Pancreas (tissue), 10 donors: ENCODE results near the gene ADAD1. TPM values are rescaled to one million over a fixed set of nuclear protein-coding genes. Genes with fewer than 3 reads are reported as not detected.

Experiments
- ATAC-seq, 4 donors: fragments of 200-7000 bp; cut with Tn5 transposase; one replicate each; pipeline versions ENCODE4 v1.8.0 to v1.9.1; 2020; ENCODE audit warnings: mild to moderate bottlenecking in 4 of 4, moderate library complexity in 4 of 4
- DNase-seq, 6 donors: peaks; one replicate each; pipeline ENCODE4 v3.0.0-alpha.2; 2020
- FAIRE-seq: peaks from 2 replicates; lab custom pipeline; 2012; peaks lifted over from hg19 to GRCh38; lab: Jason Lieb, UNC
- H3K27ac ChIP-seq, 4 donors: fragments of 200-600 bp; sonication (generic); 1 replicate in 3 of 4; 2 replicates in 1 of 4; pipeline versions ENCODE4 v1.5.0 to v1.8.0; 2020
- H3K27me3 ChIP-seq, 4 donors: fragments of 200-600 bp; one replicate each; pipeline ENCODE4 v1.8.0; 2021
- H3K36me3 ChIP-seq, 3 donors: fragments of 200-600 bp; sonication (generic) in 1 of 3; one replicate each; pipeline versions ENCODE4 v1.5.0 to v1.8.0; 2020 to 2021
- H3K4me1 ChIP-seq, 3 donors: fragments of 200-600 bp; one replicate each; pipeline ENCODE4 v1.8.0; 2021
- H3K4me3 ChIP-seq, 4 donors: fragments of 200-600 bp; sonication (generic) in 2 of 4; one replicate each; pipeline versions ENCODE4 v1.5.0 to v1.8.0; 2020 to 2021
- H3K9me3 ChIP-seq, 4 donors: fragments of 200-600 bp; one replicate each; pipeline ENCODE4 v1.8.0; 2021
- WGBS, 2 donors: extraction: QIAGEN DNeasy Blood & Tissue Kit; methylation state at CpG; one replicate each; pipeline ENCODE4 v1.1.7; 2013; 5-methylcytosine and 5-hydroxymethylcytosine counted together
- intact Hi-C, 3 donors: fragments of 100-400 bp; cut with DNase I; formaldehyde crosslinking; loops; one replicate each; pipeline versions ENCODE4 v1.11.1 to v1.14.2; 2022
- polyA plus RNA-seq, 2 donors: library from polyadenylated mRNA; stranded (reverse); fragments of 200-250 nt; gene quantifications; one replicate each; pipeline ENCODE4 v1.2.3, GENCODE V29; 2013
- total RNA-seq, 6 donors: library from RNA; stranded (reverse); fragmentation: NEBNext Ultra II Directional in 4 of 6; extraction: Animal tissue kit (Norgen Biotek cat#: 25700) in 4 of 6; gene quantifications; one replicate each; pipeline versions ENCODE4 v1.2.1 to v1.2.4, GENCODE V29; 2021 to 2023
- TF ChIP-seq, protein P1 (sequence below), 4 donors: fragments of 200-600 bp; sonication (generic) in 3 of 4; IDR thresholded peaks; one replicate each; pipeline versions ENCODE4 v1.5.0 to v1.8.0; 2021; ENCODE audit warnings: antibody characterized with exemption in 4 of 4
- donor health status: healthy with polysubstance abuse.
- donor health status: DM: no; HTN: no; CAD: no; lungs with moderate emphysema.
- donor health status: DM: no; HTN: no; CAD: no.
- donor health status: control.
- donor health status: control.
- donor health status: Bipolar disorder and iron deficiency.
- donor health status: DM: yes; HTN: yes; CAD: no.
- donor health status: DM: no; HTN: no; CAD: no.
- donor health status: DM: no; HTN: no; CAD: no.
- donor health status: DM: yes; HTN: yes; CAD: no.

The ADAD1 gene
- total and polyA plus RNA-seq, 8 donors: not detected

DNA sequence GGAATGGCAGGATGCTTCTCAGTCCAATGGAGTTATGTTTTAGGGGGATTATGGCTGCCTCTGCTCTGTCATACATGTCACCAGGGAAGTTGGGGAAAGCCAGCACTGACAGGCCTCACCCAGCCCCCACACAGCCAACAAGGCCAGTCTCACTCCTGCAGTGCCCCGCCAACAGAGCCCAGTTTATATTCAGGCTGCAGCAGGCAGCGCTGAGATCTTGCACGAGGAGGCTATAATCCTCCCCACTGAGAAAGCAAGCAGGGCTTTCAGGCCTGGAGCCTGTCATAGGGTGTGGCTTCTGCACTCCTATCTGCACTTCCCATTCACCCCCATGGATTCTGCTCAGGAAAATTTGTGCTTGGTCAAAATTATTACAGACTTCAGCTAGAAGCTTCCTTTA lies 25.1 kb downstream of the ADAD1 start:
- no peak for ATAC-seq
- intact Hi-C loops: no loop called here

DNA sequence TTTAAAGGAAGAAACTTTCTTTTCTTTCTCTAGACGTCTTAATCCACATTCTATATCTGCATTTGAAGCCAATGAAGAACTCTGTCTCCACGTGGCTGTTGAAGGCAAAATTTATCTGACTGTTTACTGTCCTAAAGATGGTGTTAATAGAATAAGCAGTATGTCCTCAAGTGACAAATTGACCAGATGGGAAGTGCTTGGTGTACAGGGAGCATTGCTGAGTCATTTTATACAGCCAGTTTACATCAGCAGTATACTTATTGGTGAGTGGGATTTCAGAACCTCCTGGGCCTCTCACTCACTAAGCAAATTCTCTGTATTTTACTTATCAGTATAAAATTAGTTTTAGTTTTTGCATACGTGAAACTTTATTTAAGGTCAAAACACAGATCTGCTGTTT lies 33.7 kb downstream of the ADAD1 start:
- FAIRE-seq: no peak

More for the DNA sequence above, 25.1 kb downstream of the ADAD1 start:
- FAIRE-seq: no peak
- H3K4me1 ChIP-seq: no peaks in the 10 kb centered on the region
- no peak for DNase-seq
- WGBS, 2 donors: 29 to 34% methylated on average over 3 of the region's 3 CpGs
- no peaks in the 10 kb centered on the region for H3K9me3 ChIP-seq
- no peak overlapping the region for H3K4me3 ChIP-seq
- no peak overlapping the region for H3K27ac ChIP-seq
- no peaks in the 10 kb centered on the region for H3K36me3 ChIP-seq
- no peaks in the 10 kb centered on the region for H3K27me3 ChIP-seq
- TF ChIP-seq, protein P1, sequence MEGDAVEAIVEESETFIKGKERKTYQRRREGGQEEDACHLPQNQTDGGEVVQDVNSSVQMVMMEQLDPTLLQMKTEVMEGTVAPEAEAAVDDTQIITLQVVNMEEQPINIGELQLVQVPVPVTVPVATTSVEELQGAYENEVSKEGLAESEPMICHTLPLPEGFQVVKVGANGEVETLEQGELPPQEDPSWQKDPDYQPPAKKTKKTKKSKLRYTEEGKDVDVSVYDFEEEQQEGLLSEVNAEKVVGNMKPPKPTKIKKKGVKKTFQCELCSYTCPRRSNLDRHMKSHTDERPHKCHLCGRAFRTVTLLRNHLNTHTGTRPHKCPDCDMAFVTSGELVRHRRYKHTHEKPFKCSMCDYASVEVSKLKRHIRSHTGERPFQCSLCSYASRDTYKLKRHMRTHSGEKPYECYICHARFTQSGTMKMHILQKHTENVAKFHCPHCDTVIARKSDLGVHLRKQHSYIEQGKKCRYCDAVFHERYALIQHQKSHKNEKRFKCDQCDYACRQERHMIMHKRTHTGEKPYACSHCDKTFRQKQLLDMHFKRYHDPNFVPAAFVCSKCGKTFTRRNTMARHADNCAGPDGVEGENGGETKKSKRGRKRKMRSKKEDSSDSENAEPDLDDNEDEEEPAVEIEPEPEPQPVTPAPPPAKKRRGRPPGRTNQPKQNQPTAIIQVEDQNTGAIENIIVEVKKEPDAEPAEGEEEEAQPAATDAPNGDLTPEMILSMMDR (IDR thresholded peaks at IDR 0.05): no peak

DNA sequence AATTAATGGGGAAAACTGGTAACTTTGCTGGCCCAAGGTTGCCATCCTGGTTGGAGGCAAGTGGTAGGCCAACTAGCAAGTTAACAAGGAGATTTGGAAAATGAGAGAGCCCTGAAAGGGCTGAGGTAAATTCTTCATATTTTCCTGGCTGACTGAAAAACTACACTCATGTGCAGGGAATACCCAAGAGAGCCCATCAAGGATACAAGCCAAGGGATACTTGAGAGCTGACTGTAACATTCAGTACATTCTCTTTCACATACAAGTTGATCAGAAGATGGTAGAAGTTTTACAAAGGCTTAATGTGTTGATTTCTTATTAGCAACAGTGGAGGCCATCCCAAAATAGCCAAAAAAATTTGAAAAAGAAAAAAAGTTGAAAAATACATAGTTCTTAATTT lies 44.4 kb downstream of the ADAD1 start:
- DNase-seq: no peak
- intact Hi-C loops: no loop called here
- Histone ChIP-seq H3K9me3 (no peaks in the 10 kb centered on the region), H3K4me1 (no peaks in the 10 kb centered on the region), H3K36me3 (no peaks in the 10 kb centered on the region), H3K27ac (no peak overlapping the region), H3K27me3 (no peaks in the 10 kb centered on the region), H3K4me3 (no peak overlapping the region)
- TF ChIP-seq, protein P1 (IDR thresholded peaks at IDR 0.05): no peak
- ATAC-seq: no peak
- no peak for FAIRE-seq

More for the DNA sequence above, 33.7 kb downstream of the ADAD1 start:
- no peaks in the 10 kb centered on the region for H3K36me3 ChIP-seq
- WGBS, 2 donors: 30 to 38% methylated on average over 3 of the region's 3 CpGs
- H3K4me1 ChIP-seq: no peaks in the 10 kb centered on the region
- intact Hi-C loops: no loop called here
- DNase-seq (no peak), ATAC-seq (no peak)
- no peaks in the 10 kb centered on the region for H3K27me3 ChIP-seq
- no peak overlapping the region for H3K27ac ChIP-seq
- H3K9me3 ChIP-seq: no peaks in the 10 kb centered on the region
- TF ChIP-seq, protein P1 (IDR thresholded peaks at IDR 0.05): no peak
- no peak overlapping the region for H3K4me3 ChIP-seq

DNA sequence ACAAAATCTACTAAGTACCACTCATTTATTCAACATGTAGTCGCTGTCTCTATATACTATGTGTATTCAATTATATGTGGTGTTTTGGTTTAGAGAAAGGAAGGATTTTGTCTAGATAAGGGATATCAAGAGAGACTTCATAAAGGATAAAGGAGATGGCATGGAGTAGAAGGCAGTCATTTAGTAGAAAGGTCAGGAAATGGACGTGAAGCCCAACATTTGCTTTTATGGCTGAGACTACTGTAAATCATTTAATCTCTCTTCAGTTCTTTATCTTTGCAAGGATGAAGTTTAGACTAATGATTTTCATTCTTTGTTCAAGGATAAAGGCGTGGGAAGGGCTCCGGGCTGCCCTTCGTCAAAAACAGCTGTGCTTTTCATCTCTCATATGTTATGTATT lies 52.5 kb downstream of the ADAD1 start:
- FAIRE-seq (no peak), DNase-seq (no peak), ATAC-seq (no peak)
- Histone ChIP-seq H3K9me3 (no peaks in the 10 kb centered on the region), H3K4me3 (no peak overlapping the region), H3K36me3 (no peaks in the 10 kb centered on the region), H3K4me1 (no peaks in the 10 kb centered on the region), H3K27me3 (no peaks in the 10 kb centered on the region), H3K27ac (no peak overlapping the region)
- TF ChIP-seq, protein P1 (IDR thresholded peaks at IDR 0.05): no peak
- intact Hi-C loops: no loop called here
- 18 to 21% methylated on average over 5 of the region's 5 CpGs for WGBS, 2 donors

DNA sequence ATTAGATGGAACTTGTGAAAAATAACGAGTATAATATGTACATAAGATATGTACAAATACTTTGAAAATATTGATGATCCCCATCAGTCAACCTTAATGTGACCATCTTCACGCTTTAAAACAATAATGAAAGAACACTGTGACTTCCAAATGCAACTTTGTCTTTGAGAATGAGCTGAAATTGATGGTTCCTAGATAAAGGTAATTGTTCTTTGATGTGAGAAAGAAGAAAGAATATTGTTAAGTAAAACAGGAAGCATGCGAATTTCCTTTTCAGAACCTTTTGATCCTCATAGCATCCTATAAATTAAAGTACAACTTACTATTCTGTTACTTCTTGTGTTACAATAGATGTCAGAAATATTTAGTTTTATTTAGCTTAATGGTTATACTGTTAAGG lies 55.5 kb downstream of the ADAD1 start:
- no peaks in the 10 kb centered on the region for H3K9me3 ChIP-seq
- WGBS, 2 donors: 43 to 54% methylated on average over 3 of the region's 3 CpGs
- intact Hi-C loops: no loop called here
- H3K27me3 ChIP-seq: no peaks in the 10 kb centered on the region
- FAIRE-seq (no peak), DNase-seq (no peak), ATAC-seq (no peak)
- H3K4me3 ChIP-seq: no peak overlapping the region
- no peaks in the 10 kb centered on the region for H3K36me3 ChIP-seq
- TF ChIP-seq, protein P1 (IDR thresholded peaks at IDR 0.05): no peak
- H3K4me1 ChIP-seq: no peaks in the 10 kb centered on the region
- H3K27ac ChIP-seq: no peak overlapping the region
